Heart right ventricle (tissue), 16 donors: ENCODE results near the gene RALGAPA2. TPM values are rescaled to one million over a fixed set of nuclear protein-coding genes. Genes with fewer than 3 reads are reported as not detected.

Experiments used
- ATAC-seq, 8 donors: fragments of 200-7000 bp; cut with Tn5 transposase; one replicate each; pipeline ENCODE4 v1.9.1; 2020; ENCODE audit warnings: mild to moderate bottlenecking in 8 of 8, moderate library complexity in 8 of 8, moderate number of reproducible peaks in 1 of 8
- DNase-seq, 2 donors: peaks; one replicate each; pipeline ENCODE4 v3.0.0-alpha.2; 2020
- H3K27ac ChIP-seq, 10 donors: fragments of 200-600 bp; sonication (generic) in 2 of 10; one replicate each; pipeline versions ENCODE4 v1.5.0 to v1.8.0; 2020 to 2022; ENCODE audit warnings: mild to moderate bottlenecking in 3 of 10
- H3K27me3 ChIP-seq, 7 donors: fragments of 200-600 bp; one replicate each; pipeline ENCODE4 v1.8.0; 2021 to 2022; ENCODE audit warnings: mild to moderate bottlenecking in 2 of 7
- H3K36me3 ChIP-seq, 9 donors: fragments of 200-600 bp; sonication (generic) in 1 of 9; one replicate each; pipeline versions ENCODE4 v1.5.0 to v1.8.0; 2020 to 2022; ENCODE audit warnings: mild to moderate bottlenecking in 2 of 9
- H3K4me1 ChIP-seq, 9 donors: fragments of 200-600 bp; sonication (generic) in 1 of 9; one replicate each; pipeline versions ENCODE4 v1.5.0 to v1.8.0; 2020 to 2022; ENCODE audit warnings: mild to moderate bottlenecking in 4 of 9
- H3K4me3 ChIP-seq, 10 donors: fragments of 200-600 bp; sonication (generic) in 2 of 10; one replicate each; pipeline versions ENCODE4 v1.5.0 to v1.8.0; 2020 to 2022; ENCODE audit warnings: mild to moderate bottlenecking in 7 of 10, moderate library complexity in 2 of 10
- H3K9me3 ChIP-seq, 11 donors: fragments of 200-600 bp in 10 of 11; sonication (generic) in 2 of 11; one replicate each; pipeline versions ENCODE4 v1.5.0 to v1.8.0; 2013 to 2022; ENCODE audit warnings: mild to moderate bottlenecking in 2 of 11, control low read depth in 1 of 11, moderate library complexity in 1 of 11
- CTCF ChIP-seq, 9 donors: fragments of 200-600 bp; sonication (generic) in 2 of 9; IDR thresholded peaks; one replicate each; pipeline versions ENCODE4 v1.5.0 to v1.8.0; 2021 to 2022; ENCODE audit warnings: antibody characterized with exemption in 9 of 9, mild to moderate bottlenecking in 5 of 9, moderate library complexity in 1 of 9
- WGBS, 2 donors: extraction: QIAGEN DNeasy Blood & Tissue Kit; methylation state at CpG; one replicate each; pipeline ENCODE4 v1.1.7; 2013; ENCODE audit warnings: inconsistent platforms in 1 of 2; 5-methylcytosine and 5-hydroxymethylcytosine counted together
- intact Hi-C, 10 donors: fragments of 100-400 bp; cut with DNase I; formaldehyde crosslinking; loops; one replicate each; pipeline versions ENCODE4 v1.11.1 to v1.14.2; 2022
- polyA plus RNA-seq, 2 donors: library from polyadenylated mRNA; stranded (reverse); fragments of 200-250 nt; gene quantifications; one replicate each; pipeline ENCODE4 v1.2.3, GENCODE V29; 2013
- total RNA-seq, 10 donors: library from RNA; stranded (reverse); fragmentation: NEBNext Ultra II Directional in 3 of 10; extraction: Animal tissue kit (Norgen Biotek cat#: 25700) in 3 of 10; gene quantifications; one replicate each; pipeline versions ENCODE4 v1.2.1 to v1.2.4, GENCODE V29; 2021 to 2023
- donor health status: Arrhythmogenic right ventricular cardiomyopathy.
- donor health status: ischemic (EF 13 %, LVEDD 7.1; RV severe dilation, severe dysfunction).
- donor health status: healthy with polysubstance abuse.
- donor health status: DM: no; HTN: yes; CAD: no.
- donor health status: DM: no; HTN: no; CAD: no.
- donor health status: ischemic (EF 25% LVEDD 6.9; RV normal size, moderate dysfunction).
- donor health status: ischemic (EF 25% LVEDD 5.7; RV mildly dilated, moderate dysfunction).
- donor health status: healthy.
- donor health status: DM: yes; HTN: yes; CAD: no.
- donor health status: Ischemic cardiomyopathy.
- donor health status: ischemic (EF 35%, LVEDD 5.7; RV mildly dilated, moderate dysfunction).
- donor health status: nonischemic (EF 11% LVEDD 7.7; RV severe dilation, severe dysfunction).
- donor health status: DM: yes; HTN: yes; CAD: no.
- donor health status: PGD.
- donor health status: ischemic (EF 29% LVEDD 5.4; RV normal size, mild dysfunction).
- donor health status: nonischemic (EF 23%, LVEDD 6.1; RV moderate dilation, normal function).

The RALGAPA2 gene
- total and polyA plus RNA-seq, 12 donors = 4.1 to 26.8 (median 18.2) TPM

GRCh38 chr20:20608041-20608440 lies 104.4 kb downstream of the RALGAPA2 start:
- Histone ChIP-seq H3K27me3 (no peaks in the 10 kb centered on the region), H3K9me3 (no peaks in the 10 kb centered on the region), H3K27ac (no peak overlapping the region), H3K36me3 (peaks cover 0 to 65% (median 0%) of the 10 kb centered on the region in 9 donors), H3K4me3 (no peak overlapping the region), H3K4me1 (no peaks in the 10 kb centered on the region)
- ATAC-seq (no peak), DNase-seq (no peak)
- 98 to 99% methylated on average over 1 of the region's 1 CpG for WGBS, 2 donors
- TF ChIP-seq CTCF (IDR thresholded peaks at IDR 0.05) = no peak
- intact Hi-C loops = loop anchor here in 1 of 10 donors (10.0 kb wide), 1 partner anchor 217 kb away; no protein-coding TSS in a partner anchor

- 98 to 100% methylated on average over 1 of the region's 1 CpG for WGBS, 2 donors
- ATAC-seq = no peak
- intact Hi-C loops = loop anchor here in 1 of 10 donors (10.0 kb wide), 1 partner anchor 218 kb away; no protein-coding TSS in a partner anchor
Observed at GRCh38 chr20:20606881-20607280, 105.6 kb downstream of the RALGAPA2 start.

GRCh38 chr20:20606050-20606449 lies 106.4 kb downstream of the RALGAPA2 start:
- no peaks in the 10 kb centered on the region for H3K9me3 ChIP-seq
- ATAC-seq = no peak
- no peak overlapping the region for H3K27ac ChIP-seq
- no peaks in the 10 kb centered on the region for H3K4me1 ChIP-seq
- H3K4me3 ChIP-seq = no peak overlapping the region
- intact Hi-C loops = loop anchor here in 1 of 10 donors (10.0 kb wide), 1 partner anchor 219 kb away; no protein-coding TSS in a partner anchor
- 61 to 66% methylated on average over 3 of the region's 3 CpGs for WGBS, 2 donors
- no peak for TF ChIP-seq CTCF (IDR thresholded peaks at IDR 0.05)
- DNase-seq = no peak
- H3K36me3 ChIP-seq = peaks cover 0 to 75% (median 0%) of the 10 kb centered on the region in 9 donors
- H3K27me3 ChIP-seq = no peaks in the 10 kb centered on the region

More at GRCh38 chr20:20606881-20607280, 105.6 kb downstream of the RALGAPA2 start:
- Histone ChIP-seq H3K9me3 (no peaks in the 10 kb centered on the region), H3K27ac (no peak overlapping the region), H3K36me3 (peaks cover 0 to 69% (median 0%) of the 10 kb centered on the region in 9 donors), H3K4me3 (no peak overlapping the region), H3K27me3 (no peaks in the 10 kb centered on the region), H3K4me1 (no peaks in the 10 kb centered on the region)
- no peak for TF ChIP-seq CTCF (IDR thresholded peaks at IDR 0.05)
- DNase-seq = no peak

GRCh38 chr20:20604907-20605306 lies 107.5 kb downstream of the RALGAPA2 start:
- Histone ChIP-seq H3K27me3 (no peaks in the 10 kb centered on the region), H3K27ac (no peak overlapping the region), H3K36me3 (peaks cover 0 to 75% (median 8%) of the 10 kb centered on the region in 9 donors), H3K4me3 (no peak overlapping the region), H3K9me3 (no peaks in the 10 kb centered on the region), H3K4me1 (no peaks in the 10 kb centered on the region)
- intact Hi-C loops = loop anchor here in 1 of 10 donors (10.0 kb wide), 1 partner anchor 220 kb away; no protein-coding TSS in a partner anchor
- WGBS, 2 donors = 93 to 94% methylated on average over 6 of the region's 6 CpGs
- DNase-seq (no peak), ATAC-seq (no peak)
- TF ChIP-seq CTCF (IDR thresholded peaks at IDR 0.05) = no peak
